Dermis blood vessel endothelial cell (primary cell): ENCODE results near the gene SCUBE1. TPM values are rescaled to one million over a fixed set of nuclear protein-coding genes. Genes with fewer than 3 reads are reported as not detected.

ENCODE experiments used
- DNase-seq: peaks from one replicate; pipeline ENCODE4 v3.0.0; 2010
- total RNA-seq: library from RNA; depleted of rRNA; stranded (reverse); fragments of >200 nt; gene quantifications from 2 replicates; pipeline ENCODE4 v1.2.3, GENCODE V29; 2014

Gene SCUBE1
- total RNA-seq, 1 donor from 2014 or later = not detected

- DNase-seq = no peak
These were observed 86.1 kb downstream of the SCUBE1 start for GRCh38 chr22:43256976-43257545.

GRCh38 chr22:43256569-43256968 is 86.6 kb downstream of the SCUBE1 start:
- DNase-seq = no peak

GRCh38 chr22:43255299-43255698 is 87.9 kb downstream of the SCUBE1 start:
- DNase-seq = no peak

GRCh38 chr22:43253839-43254238 is 89.3 kb downstream of the SCUBE1 start:
- no peak for DNase-seq

GRCh38 chr22:43252319-43252718 is 90.9 kb downstream of the SCUBE1 start:
- no peak for DNase-seq

GRCh38 chr22:43249789-43250471 is 93.2 kb downstream of the SCUBE1 start:
- DNase-seq = no peak

GRCh38 chr22:43247546-43248260 is 95.5 kb downstream of the SCUBE1 start:
- DNase-seq = no peak

GRCh38 chr22:43246188-43246587 is 97.0 kb downstream of the SCUBE1 start:
- no peak for DNase-seq

- no peak for DNase-seq
These were observed 97.5 kb downstream of the SCUBE1 start for GRCh38 chr22:43245717-43246116.

GRCh38 chr22:43244803-43245527 is 98.2 kb downstream of the SCUBE1 start:
- DNase-seq = no peak

GRCh38 chr22:43244402-43244801 is 98.8 kb downstream of the SCUBE1 start:
- DNase-seq = no peak

GRCh38 chr22:43243324-43243723 is 99.8 kb downstream of the SCUBE1 start:
- DNase-seq = no peak

GRCh38 chr22:43242627-43243026 is 100.5 kb downstream of the SCUBE1 start:
- no peak for DNase-seq

GRCh38 chr22:43241699-43242386 is 101.3 kb downstream of the SCUBE1 start:
- DNase-seq = no peak

GRCh38 chr22:43241138-43241597 is 102.0 kb downstream of the SCUBE1 start:
- DNase-seq = no peak

GRCh38 chr22:43240614-43241013 is 102.6 kb downstream of the SCUBE1 start:
- DNase-seq = no peak

- DNase-seq = no peak
These were observed 103.2 kb downstream of the SCUBE1 start for GRCh38 chr22:43239956-43240355.

- no peak for DNase-seq
These were observed 103.9 kb downstream of the SCUBE1 start for GRCh38 chr22:43239193-43239780.

- no peak for DNase-seq
These were observed 104.6 kb downstream of the SCUBE1 start for GRCh38 chr22:43238526-43239006.

- DNase-seq = no peak
These were observed 105.9 kb downstream of the SCUBE1 start for GRCh38 chr22:43237280-43237679.

GRCh38 chr22:43236411-43237166 is 106.6 kb downstream of the SCUBE1 start:
- no peak for DNase-seq
